GM18858 (cell line): ENCODE results near the gene PRAMEF1.
"Not testable (repeated sequence)": the region's sequence is repeated elsewhere in the genome, so short reads cannot be mapped to it uniquely, and the experiment has no call there.

ENCODE experiments used
- ATAC-seq: cut with Tn5 transposase; IDR thresholded peaks from one replicate; pipeline ENCODE4 v1.9.1; 2021; ENCODE audit not compliant: unreplicated experiment

The PRAMEF1 gene

GRCh38 chr1:12775443-12775842, 15.8 kb upstream of the PRAMEF1 start:
- ATAC-seq: no peak

- no peak for ATAC-seq
These were observed 14.2 kb upstream of the PRAMEF1 start for GRCh38 chr1:12776801-12777557.

GRCh38 chr1:12778061-12778460, 13.1 kb upstream of the PRAMEF1 start:
- ATAC-seq: no peak

GRCh38 chr1:12778907-12779306, 12.3 kb upstream of the PRAMEF1 start:
- no peak for ATAC-seq

- ATAC-seq: not testable (repeated sequence)
These were observed 9.7 kb upstream of the PRAMEF1 start for GRCh38 chr1:12781488-12781887.

GRCh38 chr1:12783783-12784182, 7.4 kb upstream of the PRAMEF1 start:
- ATAC-seq: not testable (repeated sequence)

- not testable (repeated sequence) for ATAC-seq
These were observed 6.5 kb upstream of the PRAMEF1 start for GRCh38 chr1:12784729-12785128.

- no peak for ATAC-seq
These were observed 7.7 kb downstream of the PRAMEF1 start for GRCh38 chr1:12798911-12799310.

GRCh38 chr1:12799730-12800129, 8.5 kb downstream of the PRAMEF1 start:
- ATAC-seq: no peak

- ATAC-seq: no peak
These were observed 18.7 kb downstream of the PRAMEF1 start for GRCh38 chr1:12809933-12810332.

- ATAC-seq: no peak
These were observed 19.7 kb downstream of the PRAMEF1 start for GRCh38 chr1:12810691-12811408.

- no peak for ATAC-seq
These were observed 20.2 kb downstream of the PRAMEF1 start for GRCh38 chr1:12811409-12811784.

GRCh38 chr1:12819061-12819460, 27.9 kb downstream of the PRAMEF1 start:
- not testable (repeated sequence) for ATAC-seq

GRCh38 chr1:12831310-12831709, 40.1 kb downstream of the PRAMEF1 start, which contains the start of gene PRAMEF11:
TSS of gene PRAMEF11 (minus strand) at chr1:12831410. CDS start at chr1:12828789, 2,621 bp downstream.
- ATAC-seq: not testable (repeated sequence)

- ATAC-seq: not testable (repeated sequence)
These were observed 42.1 kb downstream of the PRAMEF1 start for GRCh38 chr1:12833251-12833650.
